Measurements from ENCODE around the gene NTM. TPM values are rescaled to one million over a fixed set of nuclear protein-coding genes. Genes with fewer than 3 reads are reported as not detected.

The NTM gene
- total and polyA plus RNA-seq, 2 donors (not counting 1 experiment from before 2014, with no cell fraction given) = 12.3 to 28.6 TPM

- Histone ChIP-seq H3K4me3 (replicated peaks in 1 of 4; ENCODE audit: control extremely low read depth in 1 of 4, insufficient read depth in 1 of 4, low read depth in 3 of 4, low read length in 4 of 4) (no peak overlapping the region), H3K9ac (ENCODE audit: insufficient read depth, low read length) (no peak overlapping the region), H3K79me2 (ENCODE audit: control insufficient read depth, insufficient read depth, low read length) (no peaks in the 10 kb centered on the region), H3K27me3 (ENCODE audit: control insufficient read depth, insufficient read depth, low read length) (no peaks in the 10 kb centered on the region), H2AFZ (ENCODE audit: low read length) (no peak overlapping the region), H4K20me1 (ENCODE audit: control insufficient read depth, extremely low read depth, insufficient read depth, low read length) (no peaks in the 10 kb centered on the region), H3K4me2 (ENCODE audit: extremely low read depth, insufficient read depth, low read length) (no peak overlapping the region), H3K9me3 (ENCODE audit: control insufficient read depth, insufficient read depth, low read depth, low read length) (no peaks in the 10 kb centered on the region), H3K4me1 (ENCODE audit: control insufficient read depth, extremely low read depth, insufficient read depth, low read length) (no peaks in the 10 kb centered on the region), H3K36me3 (ENCODE audit: control insufficient read depth, insufficient read depth, low read length) (no peaks in the 10 kb centered on the region), H3K27ac (ENCODE audit: insufficient read depth, low read length) (no peak overlapping the region)
- no peak for DNase-seq (ENCODE audit: low read depth in 2 of 2)
- TF ChIP-seq EZH2 (IDR thresholded peaks at IDR 0.05; ENCODE audit: low read length, missing control alignments) = no peak
- TF ChIP-seq, protein P1, sequence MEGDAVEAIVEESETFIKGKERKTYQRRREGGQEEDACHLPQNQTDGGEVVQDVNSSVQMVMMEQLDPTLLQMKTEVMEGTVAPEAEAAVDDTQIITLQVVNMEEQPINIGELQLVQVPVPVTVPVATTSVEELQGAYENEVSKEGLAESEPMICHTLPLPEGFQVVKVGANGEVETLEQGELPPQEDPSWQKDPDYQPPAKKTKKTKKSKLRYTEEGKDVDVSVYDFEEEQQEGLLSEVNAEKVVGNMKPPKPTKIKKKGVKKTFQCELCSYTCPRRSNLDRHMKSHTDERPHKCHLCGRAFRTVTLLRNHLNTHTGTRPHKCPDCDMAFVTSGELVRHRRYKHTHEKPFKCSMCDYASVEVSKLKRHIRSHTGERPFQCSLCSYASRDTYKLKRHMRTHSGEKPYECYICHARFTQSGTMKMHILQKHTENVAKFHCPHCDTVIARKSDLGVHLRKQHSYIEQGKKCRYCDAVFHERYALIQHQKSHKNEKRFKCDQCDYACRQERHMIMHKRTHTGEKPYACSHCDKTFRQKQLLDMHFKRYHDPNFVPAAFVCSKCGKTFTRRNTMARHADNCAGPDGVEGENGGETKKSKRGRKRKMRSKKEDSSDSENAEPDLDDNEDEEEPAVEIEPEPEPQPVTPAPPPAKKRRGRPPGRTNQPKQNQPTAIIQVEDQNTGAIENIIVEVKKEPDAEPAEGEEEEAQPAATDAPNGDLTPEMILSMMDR (conservative IDR thresholded peaks at IDR 0.05 in 1 of 2, IDR thresholded peaks at IDR 0.05 in 1 of 2; ENCODE audit: low read depth in 1 of 2, low read length in 2 of 2) = no peak
Observed at GRCh38 chr11:131642756-131643531, 272.5 kb downstream of the NTM start.

GRCh38 chr11:131644204-131644795 lies 273.9 kb downstream of the NTM start:
- no peaks in the 10 kb centered on the region for H3K27me3 ChIP-seq (ENCODE audit: control insufficient read depth, insufficient read depth, low read length)
- no peak overlapping the region for H3K9ac ChIP-seq (ENCODE audit: insufficient read depth, low read length)
- no peak for DNase-seq (ENCODE audit: low read depth in 2 of 2)
- no peaks in the 10 kb centered on the region for H3K4me1 ChIP-seq (ENCODE audit: control insufficient read depth, extremely low read depth, insufficient read depth, low read length)
- H4K20me1 ChIP-seq (ENCODE audit: control insufficient read depth, extremely low read depth, insufficient read depth, low read length) = no peaks in the 10 kb centered on the region
- H3K9me3 ChIP-seq (ENCODE audit: control insufficient read depth, insufficient read depth, low read depth, low read length) = no peaks in the 10 kb centered on the region
- no peak overlapping the region for H3K27ac ChIP-seq (ENCODE audit: insufficient read depth, low read length)
- H3K79me2 ChIP-seq (ENCODE audit: control insufficient read depth, insufficient read depth, low read length) = no peaks in the 10 kb centered on the region
- no peaks in the 10 kb centered on the region for H3K36me3 ChIP-seq (ENCODE audit: control insufficient read depth, insufficient read depth, low read length)
- no peak overlapping the region for H2AFZ ChIP-seq (ENCODE audit: low read length)
- TF ChIP-seq, protein P1 (conservative IDR thresholded peaks at IDR 0.05 in 1 of 2, IDR thresholded peaks at IDR 0.05 in 1 of 2; ENCODE audit: low read depth in 1 of 2, low read length in 2 of 2) = no peak
- TF ChIP-seq EZH2 (IDR thresholded peaks at IDR 0.05; ENCODE audit: low read length, missing control alignments) = no peak
- H3K4me2 ChIP-seq (ENCODE audit: extremely low read depth, insufficient read depth, low read length) = no peak overlapping the region
- no peak overlapping the region for H3K4me3 ChIP-seq (replicated peaks in 1 of 4; ENCODE audit: control extremely low read depth in 1 of 4, insufficient read depth in 1 of 4, low read depth in 3 of 4, low read length in 4 of 4)

DNA sequence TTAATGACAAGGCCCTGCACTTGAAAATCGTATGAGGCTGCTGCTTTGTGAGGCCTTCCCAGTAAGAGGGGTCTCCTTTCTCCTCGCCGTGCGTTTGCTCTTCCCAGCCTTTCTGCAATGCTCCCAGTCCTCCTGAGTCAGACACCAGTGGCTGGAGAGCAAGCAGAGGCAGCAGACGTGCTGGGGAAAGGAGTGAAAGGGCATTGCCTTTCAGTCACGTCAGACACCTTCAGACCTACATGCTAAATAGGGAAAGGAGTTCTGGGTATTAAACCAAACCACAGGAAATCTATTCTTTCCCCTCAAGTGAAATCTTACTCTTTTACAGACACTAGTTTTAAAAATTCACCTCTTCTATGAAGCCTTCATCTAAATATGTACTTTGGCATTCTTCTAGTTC lies 274.8 kb downstream of the NTM start:
- no peaks in the 10 kb centered on the region for H3K79me2 ChIP-seq (ENCODE audit: control insufficient read depth, insufficient read depth, low read length)
- no peaks in the 10 kb centered on the region for H3K36me3 ChIP-seq (ENCODE audit: control insufficient read depth, insufficient read depth, low read length)
- no peak overlapping the region for H3K27ac ChIP-seq (ENCODE audit: insufficient read depth, low read length)
- H4K20me1 ChIP-seq (ENCODE audit: control insufficient read depth, extremely low read depth, insufficient read depth, low read length) = no peaks in the 10 kb centered on the region
- H3K4me2 ChIP-seq (ENCODE audit: extremely low read depth, insufficient read depth, low read length) = no peak overlapping the region
- TF ChIP-seq, protein P1 (conservative IDR thresholded peaks at IDR 0.05 in 1 of 2, IDR thresholded peaks at IDR 0.05 in 1 of 2; ENCODE audit: low read depth in 1 of 2, low read length in 2 of 2) = no peak
- TF ChIP-seq EZH2 (IDR thresholded peaks at IDR 0.05; ENCODE audit: low read length, missing control alignments) = no peak
- no peak overlapping the region for H2AFZ ChIP-seq (ENCODE audit: low read length)
- no peaks in the 10 kb centered on the region for H3K9me3 ChIP-seq (ENCODE audit: control insufficient read depth, insufficient read depth, low read depth, low read length)
- DNase-seq (ENCODE audit: low read depth in 2 of 2) = no peak
- H3K4me1 ChIP-seq (ENCODE audit: control insufficient read depth, extremely low read depth, insufficient read depth, low read length) = no peaks in the 10 kb centered on the region
- no peaks in the 10 kb centered on the region for H3K27me3 ChIP-seq (ENCODE audit: control insufficient read depth, insufficient read depth, low read length)
- no peak overlapping the region for H3K4me3 ChIP-seq (replicated peaks in 1 of 4; ENCODE audit: control extremely low read depth in 1 of 4, insufficient read depth in 1 of 4, low read depth in 3 of 4, low read length in 4 of 4)
- no peak overlapping the region for H3K9ac ChIP-seq (ENCODE audit: insufficient read depth, low read length)
